Measurements from ENCODE around the gene EIF4B. TPM values are rescaled to one million over a fixed set of nuclear protein-coding genes. Genes with fewer than 3 reads are reported as not detected.
"Not testable (repeated sequence)": the region's sequence is repeated elsewhere in the genome, so short reads cannot be mapped to it uniquely, and the experiment has no call there.

EIF4B gene
- total RNA-seq, 4 donors from 2014 or later, result 297 to 484 (median 401) TPM

- peaks cover 0 to 35% (median 25%) of the 10 kb centered on the region in 4 donors for H3K4me1 ChIP-seq
- no peaks in the 10 kb centered on the region for H3K9me3 ChIP-seq
- peaks cover 0 to 8% of the 10 kb centered on the region in 2 donors for H3K27me3 ChIP-seq
- no peaks in the 10 kb centered on the region for H3K36me3 ChIP-seq
- DNase-seq (ENCODE audit: low spot score in 2 of 2), result no peak
- TF ChIP-seq, protein P1, sequence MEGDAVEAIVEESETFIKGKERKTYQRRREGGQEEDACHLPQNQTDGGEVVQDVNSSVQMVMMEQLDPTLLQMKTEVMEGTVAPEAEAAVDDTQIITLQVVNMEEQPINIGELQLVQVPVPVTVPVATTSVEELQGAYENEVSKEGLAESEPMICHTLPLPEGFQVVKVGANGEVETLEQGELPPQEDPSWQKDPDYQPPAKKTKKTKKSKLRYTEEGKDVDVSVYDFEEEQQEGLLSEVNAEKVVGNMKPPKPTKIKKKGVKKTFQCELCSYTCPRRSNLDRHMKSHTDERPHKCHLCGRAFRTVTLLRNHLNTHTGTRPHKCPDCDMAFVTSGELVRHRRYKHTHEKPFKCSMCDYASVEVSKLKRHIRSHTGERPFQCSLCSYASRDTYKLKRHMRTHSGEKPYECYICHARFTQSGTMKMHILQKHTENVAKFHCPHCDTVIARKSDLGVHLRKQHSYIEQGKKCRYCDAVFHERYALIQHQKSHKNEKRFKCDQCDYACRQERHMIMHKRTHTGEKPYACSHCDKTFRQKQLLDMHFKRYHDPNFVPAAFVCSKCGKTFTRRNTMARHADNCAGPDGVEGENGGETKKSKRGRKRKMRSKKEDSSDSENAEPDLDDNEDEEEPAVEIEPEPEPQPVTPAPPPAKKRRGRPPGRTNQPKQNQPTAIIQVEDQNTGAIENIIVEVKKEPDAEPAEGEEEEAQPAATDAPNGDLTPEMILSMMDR (IDR thresholded peaks at IDR 0.05), result no peak
- TF ChIP-seq POLR2A (IDR thresholded peaks at IDR 0.05) (no peak), EP300 (IDR thresholded peaks at IDR 0.05) (no peak)
- WGBS, 2 donors, result 45 to 47% methylated on average over 5 of the region's 5 CpGs
- H3K4me3 ChIP-seq, result no peak overlapping the region
- H3K27ac ChIP-seq, result no peak overlapping the region
These were observed 2.1 kb upstream of the EIF4B start for GRCh38 chr12:53004178-53004577.

GRCh38 chr12:53004582-53004981, 1.7 kb upstream of the EIF4B start:
- Histone ChIP-seq H3K27ac (no peak overlapping the region), H3K27me3 (peaks cover 0 to 6% of the 10 kb centered on the region in 2 donors), H3K9me3 (no peaks in the 10 kb centered on the region), H3K4me1 (peaks cover 0 to 39% (median 27%) of the 10 kb centered on the region in 4 donors), H3K36me3 (no peaks in the 10 kb centered on the region), H3K4me3 (no peak overlapping the region)
- 85 to 87% methylated on average over 2 of the region's 2 CpGs for WGBS, 2 donors
- no peak for DNase-seq (ENCODE audit: low spot score in 2 of 2)
- TF ChIP-seq, protein P1 (IDR thresholded peaks at IDR 0.05), result no peak
- TF ChIP-seq EP300 (IDR thresholded peaks at IDR 0.05) (no peak), POLR2A (IDR thresholded peaks at IDR 0.05) (no peak)

- no peaks in the 10 kb centered on the region for H3K9me3 ChIP-seq
- peaks cover 0 to under 1% (median 0%) of the 10 kb centered on the region in 3 donors for H3K36me3 ChIP-seq
- peaks cover 0 to 6% of the 10 kb centered on the region in 2 donors for H3K27me3 ChIP-seq
- peak in 1 of 2 donors; percentile 6 for DNase-seq (ENCODE audit: low spot score in 2 of 2)
- H3K27ac ChIP-seq, result peak overlapping the region; percentile 80 to 94 (median 88)
- 8 to 11% methylated on average over 28 of the region's 28 CpGs for WGBS, 2 donors
- peaks cover 0 to 47% (median 30%) of the 10 kb centered on the region in 4 donors for H3K4me1 ChIP-seq
- peak overlapping the region; percentile 75 to 86 (median 80) for H3K4me3 ChIP-seq
- no peak for TF ChIP-seq EP300 (IDR thresholded peaks at IDR 0.05)
- TF ChIP-seq, protein P1 (IDR thresholded peaks at IDR 0.05), result no peak
- no peak for TF ChIP-seq POLR2A (IDR thresholded peaks at IDR 0.05)
These were observed 856 bp upstream of the EIF4B start for GRCh38 chr12:53005215-53005985.

DNA sequence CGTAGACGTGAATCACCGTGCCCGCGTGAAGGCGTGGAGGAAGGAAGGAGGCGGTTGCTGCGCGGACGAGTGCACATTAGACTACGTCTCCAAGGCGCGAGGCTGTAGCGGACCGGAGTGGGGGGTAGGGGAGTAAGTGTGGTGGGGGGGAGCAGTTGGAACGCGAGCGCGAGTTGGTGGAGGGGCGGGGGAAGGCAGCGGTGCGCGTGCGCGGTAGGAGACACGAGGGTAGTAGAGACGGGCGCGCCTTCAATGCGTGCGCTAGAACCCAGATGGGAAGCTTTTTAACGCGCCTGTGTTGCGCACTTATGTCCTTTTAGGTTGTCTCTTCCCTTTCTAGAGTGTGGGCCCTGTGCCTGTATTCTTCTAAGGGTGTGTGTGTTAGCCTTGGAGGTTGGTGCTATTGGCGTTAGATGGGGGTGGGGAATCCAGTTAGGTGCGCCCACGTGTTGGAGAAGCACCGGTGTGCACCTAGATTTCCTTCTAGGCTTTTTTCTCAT, 604 bp downstream of the EIF4B start:
- no peak for TF ChIP-seq EP300 (IDR thresholded peaks at IDR 0.05)
- TF ChIP-seq, protein P1 (IDR thresholded peaks at IDR 0.05), result no peak
- TF ChIP-seq POLR2A (IDR thresholded peaks at IDR 0.05), result no peak
- whole genome bisulfite sequencing, 2 donors, result 0 to 1% methylated on average over 33 to 38 of the region's 38 CpGs
- Histone ChIP-seq H3K36me3 (peaks cover 0 to 8% (median 0%) of the 10 kb centered on the region in 3 donors), H3K27ac (peak overlapping the region; percentile 80 to 94 (median 92)), H3K4me1 (peaks cover 0 to 62% (median 33%) of the 10 kb centered on the region in 4 donors), H3K27me3 (no peaks in the 10 kb centered on the region), H3K4me3 (peak overlapping the region; percentile 70 to 86 (median 77)), H3K9me3 (no peaks in the 10 kb centered on the region)
- DNase-seq (ENCODE audit: low spot score in 2 of 2), result peak; percentile 50

DNA sequence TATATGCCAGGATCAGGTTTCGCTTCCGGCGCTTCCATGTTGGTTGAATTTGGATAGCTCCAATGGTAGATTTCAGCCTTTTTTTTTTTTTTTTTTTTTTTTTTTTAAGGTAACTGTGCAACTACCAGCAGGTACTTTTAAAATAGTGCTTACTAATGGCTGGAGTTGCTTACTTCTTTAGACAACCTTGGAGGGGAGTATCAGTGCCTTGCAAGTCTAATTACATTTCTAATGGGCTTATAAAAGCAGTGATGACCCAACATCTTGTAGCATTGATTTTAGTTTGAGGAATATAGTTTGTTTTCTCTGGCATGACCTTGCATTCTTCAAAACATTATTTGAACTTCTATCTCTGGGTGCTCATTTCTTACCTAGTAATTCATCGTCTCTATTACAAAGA, 1.1 kb downstream of the EIF4B start:
- H3K4me3 ChIP-seq, result peak overlapping the region; percentile 70 to 86 (median 77)
- peaks cover 0 to 8% (median 0%) of the 10 kb centered on the region in 3 donors for H3K36me3 ChIP-seq
- H3K27me3 ChIP-seq, result no peaks in the 10 kb centered on the region
- DNase-seq (ENCODE audit: low spot score in 2 of 2), result no peak
- TF ChIP-seq POLR2A (IDR thresholded peaks at IDR 0.05), result no peak
- TF ChIP-seq, protein P1 (IDR thresholded peaks at IDR 0.05), result no peak
- no peak for TF ChIP-seq EP300 (IDR thresholded peaks at IDR 0.05)
- H3K27ac ChIP-seq, result peak overlapping the region; percentile 80 to 94 (median 92)
- H3K9me3 ChIP-seq, result no peaks in the 10 kb centered on the region
- peaks cover 0 to 65% (median 33%) of the 10 kb centered on the region in 4 donors for H3K4me1 ChIP-seq
- WGBS, 2 donors, result 24 to 34% methylated on average over 4 of the region's 4 CpGs

- H3K4me1 ChIP-seq, result peaks cover 0 to 77% (median 33%) of the 10 kb centered on the region in 4 donors
- not testable (repeated sequence) for H3K36me3 ChIP-seq; H3K4me3 ChIP-seq; H3K27ac ChIP-seq; DNase-seq (ENCODE audit: low spot score in 2 of 2); H3K27me3 ChIP-seq; H3K9me3 ChIP-seq
- WGBS, 2 donors, result 90 to 91% methylated on average over 15 of the region's 15 CpGs
These were observed 2.5 kb downstream of the EIF4B start for GRCh38 chr12:53008760-53009159.

All from tibial nerve (tissue), 4 donors.